HEK293 (cell line): Measurements from ENCODE around the gene SPAG5.

Experiments used
- GLI4 ChIP-seq: fragments of 450-650 bp; formaldehyde crosslinking; IDR thresholded peaks from 2 replicates; pipeline ENCODE4 v1.5.1; 2016; ENCODE audit warnings: missing biosample characterization, missing genetic modification characterization
- GLIS1 ChIP-seq: fragments of 450-650 bp; formaldehyde crosslinking; IDR thresholded peaks from 2 replicates; pipeline ENCODE4 v1.5.1; 2016; ENCODE audit warnings: missing biosample characterization, missing genetic modification characterization
- IKZF3 ChIP-seq: fragments of 450-650 bp; IDR thresholded peaks from 2 replicates; pipeline ENCODE4 v1.5.0; 2018; ENCODE audit warnings: missing biosample characterization, mild to moderate bottlenecking, missing genetic modification characterization, moderate library complexity
- KLF17 ChIP-seq: fragments of 450-650 bp; formaldehyde crosslinking; IDR thresholded peaks from 2 replicates; pipeline ENCODE4 v1.5.1; 2016; ENCODE audit warnings: missing biosample characterization, missing genetic modification characterization
- MYNN ChIP-seq: fragments of 450-650 bp; formaldehyde crosslinking; IDR thresholded peaks from 2 replicates; pipeline ENCODE4 v1.5.1; 2016; ENCODE audit warnings: missing biosample characterization, missing genetic modification characterization, borderline replicate concordance
- SCRT1 ChIP-seq: fragments of 450-650 bp; formaldehyde crosslinking; IDR thresholded peaks from 2 replicates; pipeline ENCODE4 v1.5.1; 2016; ENCODE audit warnings: missing biosample characterization, missing genetic modification characterization, borderline replicate concordance
- YY2 ChIP-seq: fragments of 450-650 bp; formaldehyde crosslinking; IDR thresholded peaks from 2 replicates; pipeline ENCODE4 v1.5.1; 2016; ENCODE audit warnings: missing biosample characterization, missing genetic modification characterization
- ZBTB49 ChIP-seq: fragments of 450-650 bp; formaldehyde crosslinking; IDR thresholded peaks from 2 replicates; pipeline ENCODE4 v1.5.1; 2016; ENCODE audit warnings: missing biosample characterization, missing genetic modification characterization, low read depth
- ZBTB7A ChIP-seq: fragments of 450-650 bp; formaldehyde crosslinking; IDR thresholded peaks from 2 replicates; pipeline ENCODE4 v1.5.1; 2016; ENCODE audit warnings: low read depth, missing biosample characterization, missing genetic modification characterization
- ZFHX2 ChIP-seq: fragments of 450-650 bp; formaldehyde crosslinking; conservative IDR thresholded peaks from 2 replicates; pipeline ENCODE4 v1.5.1; 2016; ENCODE audit warnings: missing biosample characterization, missing genetic modification characterization
- ZNF114 ChIP-seq: fragments of 450-650 bp; formaldehyde crosslinking; IDR thresholded peaks from 2 replicates; pipeline ENCODE4 v1.5.0; 2017; ENCODE audit warnings: missing biosample characterization, missing genetic modification characterization
- ZNF148 ChIP-seq: fragments of 450-650 bp; formaldehyde crosslinking; IDR thresholded peaks from 2 replicates; pipeline ENCODE4 v1.5.0; 2017; ENCODE audit warnings: missing biosample characterization, missing genetic modification characterization, borderline replicate concordance
- ZNF169 ChIP-seq: fragments of 450-650 bp; formaldehyde crosslinking; IDR thresholded peaks from 2 replicates; pipeline ENCODE4 v1.5.1; 2016; ENCODE audit warnings: missing biosample characterization, missing genetic modification characterization
- ZNF2 ChIP-seq: fragments of 450-650 bp; formaldehyde crosslinking; IDR thresholded peaks from 2 replicates; pipeline ENCODE4 v1.5.1; 2016; ENCODE audit warnings: missing biosample characterization, missing genetic modification characterization
- ZNF248 ChIP-seq: fragments of 450-650 bp; formaldehyde crosslinking; IDR thresholded peaks from 2 replicates; pipeline ENCODE4 v1.5.1; 2017; ENCODE audit warnings: missing biosample characterization, missing genetic modification characterization
- ZNF280D ChIP-seq: fragments of 450-650 bp; formaldehyde crosslinking; IDR thresholded peaks from 2 replicates; pipeline ENCODE4 v1.5.1; 2016; ENCODE audit warnings: missing biosample characterization, missing genetic modification characterization
- ZNF335 ChIP-seq: fragments of 450-650 bp; formaldehyde crosslinking; conservative IDR thresholded peaks from 2 replicates; pipeline ENCODE4 v1.5.1; 2016; ENCODE audit warnings: missing biosample characterization, missing genetic modification characterization
- ZNF341 ChIP-seq: fragments of 450-650 bp; formaldehyde crosslinking; IDR thresholded peaks from 2 replicates; pipeline ENCODE4; 2016; ENCODE audit warnings: low read depth, missing biosample characterization, missing genetic modification characterization
- ZNF37A ChIP-seq: fragments of 450-650 bp; IDR thresholded peaks from 2 replicates; pipeline ENCODE4 v1.5.1; 2018; ENCODE audit warnings: missing biosample characterization, missing genetic modification characterization
- ZNF48 ChIP-seq: fragments of 450-650 bp; formaldehyde crosslinking; IDR thresholded peaks from 2 replicates; pipeline ENCODE4 v1.5.1; 2016; ENCODE audit warnings: missing biosample characterization, missing genetic modification characterization
- ZNF510 ChIP-seq: fragments of 450-650 bp; formaldehyde crosslinking; IDR thresholded peaks from 2 replicates; pipeline ENCODE4 v1.5.1; 2018; ENCODE audit warnings: mild to moderate bottlenecking, missing genetic modification characterization, missing biosample characterization; ENCODE audit not compliant: insufficient replicate concordance
- ZNF549 ChIP-seq: fragments of 450-650 bp; IDR thresholded peaks from 2 replicates; pipeline ENCODE4 v1.5.1; 2018; ENCODE audit warnings: missing biosample characterization, missing genetic modification characterization, mild to moderate bottlenecking, inconsistent platforms, moderate library complexity
- ZNF561 ChIP-seq: fragments of 450-650 bp; IDR thresholded peaks from 2 replicates; pipeline ENCODE4 v1.5.1; 2018; ENCODE audit warnings: missing biosample characterization, missing genetic modification characterization, borderline replicate concordance
- ZNF623 ChIP-seq: fragments of 450-650 bp; formaldehyde crosslinking; IDR thresholded peaks from 2 replicates; pipeline ENCODE4 v1.5.1; 2016; ENCODE audit warnings: missing biosample characterization, missing genetic modification characterization
- ZNF624 ChIP-seq: fragments of 450-650 bp; formaldehyde crosslinking; IDR thresholded peaks from 2 replicates; pipeline ENCODE4 v1.5.1; 2017; ENCODE audit warnings: missing biosample characterization, missing genetic modification characterization
- ZNF747 ChIP-seq: fragments of 450-650 bp; formaldehyde crosslinking; IDR thresholded peaks from 2 replicates; pipeline ENCODE4 v1.5.1; 2016; ENCODE audit warnings: missing biosample characterization, missing genetic modification characterization
- ZNF76 ChIP-seq: fragments of 450-650 bp; formaldehyde crosslinking; IDR thresholded peaks from 2 replicates; pipeline ENCODE4; 2016; ENCODE audit warnings: low read depth, missing biosample characterization, missing genetic modification characterization, borderline replicate concordance
- ZSCAN23 ChIP-seq: fragments of 450-650 bp; formaldehyde crosslinking; IDR thresholded peaks from 2 replicates; pipeline ENCODE4 v1.5.1; 2016; ENCODE audit warnings: missing biosample characterization, missing genetic modification characterization
- ZSCAN30 ChIP-seq: fragments of 450-650 bp; IDR thresholded peaks from 2 replicates; pipeline ENCODE4 v1.5.1; 2018; ENCODE audit warnings: missing biosample characterization, mild to moderate bottlenecking, missing genetic modification characterization, moderate library complexity
- TF ChIP-seq, protein P1 (sequence below): fragments of 450-650 bp; formaldehyde crosslinking; IDR thresholded peaks from 2 replicates; pipeline ENCODE4 v1.5.1; 2017; ENCODE audit warnings: missing biosample characterization, mild to moderate bottlenecking, missing genetic modification characterization, moderate library complexity

The SPAG5 gene

DNA sequence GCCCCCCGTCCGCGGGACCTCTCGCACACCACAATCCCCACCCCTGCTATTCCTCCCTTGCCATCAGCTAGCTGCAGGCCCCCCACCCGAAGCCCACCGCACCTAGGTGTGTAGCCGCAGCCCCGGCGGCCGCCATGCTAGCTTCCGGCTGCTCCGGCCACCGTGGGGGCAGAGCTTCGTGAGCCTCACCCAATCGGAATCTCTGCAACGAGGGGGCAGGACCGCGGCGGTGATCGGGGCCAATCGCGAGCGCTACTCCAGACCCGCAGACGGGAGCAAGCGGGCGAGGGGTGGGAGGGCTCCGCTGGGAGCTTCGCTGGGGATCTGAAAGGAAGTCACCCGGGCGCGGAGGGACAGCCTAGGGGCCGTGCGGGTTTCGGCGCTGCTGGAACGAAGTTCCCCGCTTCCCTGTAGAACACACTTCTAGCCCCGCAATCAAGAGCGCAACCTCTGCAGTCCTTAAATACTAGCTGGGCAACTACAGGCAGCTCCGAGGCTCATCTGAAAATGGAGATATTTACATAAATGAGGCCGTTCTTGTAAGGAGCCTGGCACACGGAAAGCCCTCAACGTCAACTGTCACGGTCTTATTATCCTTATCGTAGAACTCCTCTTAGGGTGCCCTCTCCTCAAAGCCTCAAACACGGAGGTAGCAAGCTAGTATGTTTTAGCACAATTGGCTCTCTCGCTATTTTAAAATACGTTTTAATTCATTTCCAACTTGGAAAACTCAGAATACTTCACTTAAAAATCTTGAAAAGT is 27.3 kb downstream of the SPAG5 start, which contains the start of gene PIGS (continued):
- no peak for TF ChIP-seq ZNF510 (tag by site-specific recombination)
- TF ChIP-seq ZNF148 (tag by site-specific recombination), result no peak
- no peak for TF ChIP-seq ZNF37A (tag by site-specific recombination)
- TF ChIP-seq ZBTB49 (tag by site-specific recombination), result no peak
- TF ChIP-seq ZNF169 (tag by site-specific recombination), result no peak
- TF ChIP-seq ZNF335 (tag by site-specific recombination), result peak; percentile 94
- no peak for TF ChIP-seq ZNF747 (tag by site-specific recombination)
- TF ChIP-seq ZNF341, result peak; percentile 30; the same call in 1 of the 2 replicates
- TF ChIP-seq ZNF280D (tag by site-specific recombination), result no peak
- TF ChIP-seq SCRT1 (tag by site-specific recombination), result no peak
- TF ChIP-seq ZSCAN30 (tag by site-specific recombination), result peak; percentile 50
- peak; percentile 78 for TF ChIP-seq IKZF3 (tag by site-specific recombination)
- TF ChIP-seq ZNF48 (tag by site-specific recombination), result no peak
- no peak for TF ChIP-seq ZNF2 (tag by site-specific recombination)
- TF ChIP-seq ZNF623 (tag by site-specific recombination), result no peak
- no peak for TF ChIP-seq GLI4 (tag by site-specific recombination)
- no peak for TF ChIP-seq MYNN (tag by site-specific recombination)
- TF ChIP-seq ZNF114 (tag by site-specific recombination), result no peak
- TF ChIP-seq ZNF248, result no peak
- no peak for TF ChIP-seq ZNF624 (tag by site-specific recombination)
- peak; percentile 90 for TF ChIP-seq YY2 (tag by site-specific recombination)
- TF ChIP-seq ZFHX2 (tag by site-specific recombination), result no peak; the same call in 1 of the 2 replicates
- TF ChIP-seq ZNF561 (tag by site-specific recombination), result peak; percentile 75
- TF ChIP-seq, protein P1, sequence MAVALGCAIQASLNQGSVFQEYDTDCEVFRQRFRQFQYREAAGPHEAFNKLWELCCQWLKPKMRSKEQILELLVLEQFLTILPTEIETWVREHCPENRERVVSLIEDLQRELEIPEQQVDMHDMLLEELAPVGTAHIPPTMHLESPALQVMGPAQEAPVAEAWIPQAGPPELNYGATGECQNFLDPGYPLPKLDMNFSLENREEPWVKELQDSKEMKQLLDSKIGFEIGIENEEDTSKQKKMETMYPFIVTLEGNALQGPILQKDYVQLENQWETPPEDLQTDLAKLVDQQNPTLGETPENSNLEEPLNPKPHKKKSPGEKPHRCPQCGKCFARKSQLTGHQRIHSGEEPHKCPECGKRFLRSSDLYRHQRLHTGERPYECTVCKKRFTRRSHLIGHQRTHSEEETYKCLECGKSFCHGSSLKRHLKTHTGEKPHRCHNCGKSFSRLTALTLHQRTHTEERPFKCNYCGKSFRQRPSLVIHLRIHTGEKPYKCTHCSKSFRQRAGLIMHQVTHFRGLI (tag by site-specific recombination), result no peak
- TF ChIP-seq ZBTB7A (tag by site-specific recombination), result no peak
- no peak for TF ChIP-seq ZSCAN23 (tag by site-specific recombination)
- TF ChIP-seq ZNF76 (tag by site-specific recombination), result peak; percentile 33; the same call in 1 of the 2 replicates
- TF ChIP-seq GLIS1 (tag by site-specific recombination), result peak; percentile 87
- no peak for TF ChIP-seq ZNF549
- TF ChIP-seq KLF17, result 0 out of 2 replicates have a peak, but pooled peaks have one; percentile 5
